GM12801 (cell line): ENCODE measurements around the gene MMP3.

Source experiments
- TF ChIP-seq, protein P1 (sequence below): IDR thresholded peaks from one replicate; pipeline ENCODE4 v1.5.1; 2011; ENCODE audit warnings: control low read depth; ENCODE audit not compliant: insufficient read length; ENCODE audit errors: extremely low read depth

MMP3 gene

GRCh38 chr11:102799681-102800340 lies 43.6 kb downstream of the MMP3 start:
- TF ChIP-seq, protein P1, sequence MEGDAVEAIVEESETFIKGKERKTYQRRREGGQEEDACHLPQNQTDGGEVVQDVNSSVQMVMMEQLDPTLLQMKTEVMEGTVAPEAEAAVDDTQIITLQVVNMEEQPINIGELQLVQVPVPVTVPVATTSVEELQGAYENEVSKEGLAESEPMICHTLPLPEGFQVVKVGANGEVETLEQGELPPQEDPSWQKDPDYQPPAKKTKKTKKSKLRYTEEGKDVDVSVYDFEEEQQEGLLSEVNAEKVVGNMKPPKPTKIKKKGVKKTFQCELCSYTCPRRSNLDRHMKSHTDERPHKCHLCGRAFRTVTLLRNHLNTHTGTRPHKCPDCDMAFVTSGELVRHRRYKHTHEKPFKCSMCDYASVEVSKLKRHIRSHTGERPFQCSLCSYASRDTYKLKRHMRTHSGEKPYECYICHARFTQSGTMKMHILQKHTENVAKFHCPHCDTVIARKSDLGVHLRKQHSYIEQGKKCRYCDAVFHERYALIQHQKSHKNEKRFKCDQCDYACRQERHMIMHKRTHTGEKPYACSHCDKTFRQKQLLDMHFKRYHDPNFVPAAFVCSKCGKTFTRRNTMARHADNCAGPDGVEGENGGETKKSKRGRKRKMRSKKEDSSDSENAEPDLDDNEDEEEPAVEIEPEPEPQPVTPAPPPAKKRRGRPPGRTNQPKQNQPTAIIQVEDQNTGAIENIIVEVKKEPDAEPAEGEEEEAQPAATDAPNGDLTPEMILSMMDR = no peak

GRCh38 chr11:102798012-102798746 lies 45.2 kb downstream of the MMP3 start, which contains the start of gene MMP1:
TSS of gene MMP1 (minus strand) at chr11:102798160. CDS start at chr11:102798092, 68 bp downstream.
- TF ChIP-seq, protein P1 = no peak

GRCh38 chr11:102794382-102794781 lies 49.0 kb downstream of the MMP3 start:
- TF ChIP-seq, protein P1 = no peak

GRCh38 chr11:102793677-102794290 lies 49.6 kb downstream of the MMP3 start:
- TF ChIP-seq, protein P1 = no peak

GRCh38 chr11:102792604-102793003 lies 50.8 kb downstream of the MMP3 start:
- TF ChIP-seq, protein P1 = no peak

- TF ChIP-seq, protein P1 = no peak
Observed at GRCh38 chr11:102791271-102792036, 52.0 kb downstream of the MMP3 start.
